ENCODE results near the gene FHOD3.

The FHOD3 gene

DNA sequence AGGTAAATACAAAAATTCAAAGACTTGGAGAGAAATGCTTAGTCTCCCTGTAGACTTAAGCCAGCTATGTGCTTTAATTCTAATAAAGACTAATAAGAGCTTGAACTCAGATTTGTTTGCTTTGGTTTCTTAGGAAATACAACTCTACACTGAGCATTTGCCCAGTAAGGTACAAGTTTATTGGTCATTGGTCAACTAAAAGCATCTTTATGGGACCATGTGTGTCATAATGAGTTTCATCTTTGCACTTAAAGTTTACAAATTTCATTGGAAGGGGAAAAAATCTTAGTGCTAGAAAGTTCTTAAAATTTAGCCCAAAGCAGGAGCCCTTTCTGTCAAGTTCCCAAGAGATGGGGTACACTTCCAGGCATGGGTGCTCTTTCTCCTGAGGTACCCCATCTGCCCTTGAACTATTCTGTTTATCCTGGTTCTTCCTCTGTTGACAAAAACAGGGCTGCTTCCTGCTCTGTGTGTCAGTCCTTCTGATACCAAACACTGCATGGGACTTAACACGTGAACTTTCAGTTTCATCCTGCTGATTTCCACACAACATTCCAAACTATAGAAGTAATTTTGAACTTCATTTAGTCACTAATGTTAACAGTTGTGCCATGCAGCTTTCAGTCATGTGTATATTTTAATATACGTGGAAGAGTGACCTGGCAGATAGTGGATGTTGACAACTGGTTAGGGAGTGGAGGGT is 331.1 kb downstream of the FHOD3 start:
- no peak for DNase-seq (ENCODE audit: low read depth)
- no peak overlapping the region for H3K4me3 ChIP-seq (ENCODE audit: low read depth, low read length)
- TF ChIP-seq, protein P1, sequence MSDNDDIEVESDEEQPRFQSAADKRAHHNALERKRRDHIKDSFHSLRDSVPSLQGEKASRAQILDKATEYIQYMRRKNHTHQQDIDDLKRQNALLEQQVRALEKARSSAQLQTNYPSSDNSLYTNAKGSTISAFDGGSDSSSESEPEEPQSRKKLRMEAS (IDR thresholded peaks at IDR 0.05; ENCODE audit: low read depth, low read length): no peak
- TF ChIP-seq POLR2A (IDR thresholded peaks at IDR 0.05; ENCODE audit: extremely low read depth, insufficient read length) (no peak), MYC (IDR thresholded peaks at IDR 0.05; ENCODE audit: low read depth, low read length) (no peak)
- TF ChIP-seq, protein P2, sequence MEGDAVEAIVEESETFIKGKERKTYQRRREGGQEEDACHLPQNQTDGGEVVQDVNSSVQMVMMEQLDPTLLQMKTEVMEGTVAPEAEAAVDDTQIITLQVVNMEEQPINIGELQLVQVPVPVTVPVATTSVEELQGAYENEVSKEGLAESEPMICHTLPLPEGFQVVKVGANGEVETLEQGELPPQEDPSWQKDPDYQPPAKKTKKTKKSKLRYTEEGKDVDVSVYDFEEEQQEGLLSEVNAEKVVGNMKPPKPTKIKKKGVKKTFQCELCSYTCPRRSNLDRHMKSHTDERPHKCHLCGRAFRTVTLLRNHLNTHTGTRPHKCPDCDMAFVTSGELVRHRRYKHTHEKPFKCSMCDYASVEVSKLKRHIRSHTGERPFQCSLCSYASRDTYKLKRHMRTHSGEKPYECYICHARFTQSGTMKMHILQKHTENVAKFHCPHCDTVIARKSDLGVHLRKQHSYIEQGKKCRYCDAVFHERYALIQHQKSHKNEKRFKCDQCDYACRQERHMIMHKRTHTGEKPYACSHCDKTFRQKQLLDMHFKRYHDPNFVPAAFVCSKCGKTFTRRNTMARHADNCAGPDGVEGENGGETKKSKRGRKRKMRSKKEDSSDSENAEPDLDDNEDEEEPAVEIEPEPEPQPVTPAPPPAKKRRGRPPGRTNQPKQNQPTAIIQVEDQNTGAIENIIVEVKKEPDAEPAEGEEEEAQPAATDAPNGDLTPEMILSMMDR (IDR thresholded peaks at IDR 0.05; ENCODE audit: low read depth, low read length): no peak

DNA sequence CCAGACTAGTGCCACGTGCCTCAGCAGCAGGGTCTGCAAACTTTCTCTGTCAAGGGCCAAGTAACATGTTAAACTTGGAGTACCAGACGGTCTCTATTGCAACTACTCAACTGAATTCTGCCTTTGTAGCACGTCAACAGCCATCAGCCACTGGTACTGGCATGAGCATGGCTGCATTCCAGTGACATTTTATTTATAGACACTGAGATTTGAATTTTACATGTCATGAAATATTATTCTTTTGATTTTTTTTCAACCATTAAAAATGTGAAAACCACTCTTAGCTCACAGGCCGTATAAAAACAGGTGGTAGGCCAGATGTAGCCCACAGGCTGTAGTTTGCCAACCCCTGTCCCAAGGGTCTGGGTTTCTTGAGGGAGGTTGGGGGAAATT is 331.6 kb downstream of the FHOD3 start:
- no peak overlapping the region for H3K4me3 ChIP-seq (ENCODE audit: low read depth, low read length)
- no peak for TF ChIP-seq MYC (IDR thresholded peaks at IDR 0.05; ENCODE audit: low read depth, low read length)
- TF ChIP-seq, protein P1 (IDR thresholded peaks at IDR 0.05; ENCODE audit: low read depth, low read length): no peak
- no peak for TF ChIP-seq POLR2A (IDR thresholded peaks at IDR 0.05; ENCODE audit: extremely low read depth, insufficient read length)
- TF ChIP-seq, protein P2 (IDR thresholded peaks at IDR 0.05; ENCODE audit: low read depth, low read length): no peak
- no peak for DNase-seq (ENCODE audit: low read depth)

GRCh38 chr18:36629836-36630235 is 332.3 kb downstream of the FHOD3 start:
- no peak overlapping the region for H3K4me3 ChIP-seq (ENCODE audit: low read depth, low read length)
- TF ChIP-seq POLR2A (IDR thresholded peaks at IDR 0.05; ENCODE audit: extremely low read depth, insufficient read length) (no peak), MYC (IDR thresholded peaks at IDR 0.05; ENCODE audit: low read depth, low read length) (no peak)
- TF ChIP-seq, protein P1 (IDR thresholded peaks at IDR 0.05; ENCODE audit: low read depth, low read length): no peak
- no peak for DNase-seq (ENCODE audit: low read depth)

- no peak overlapping the region for H3K4me3 ChIP-seq (ENCODE audit: low read depth, low read length)
- no peak for DNase-seq (ENCODE audit: low read depth)
- TF ChIP-seq, protein P1 (IDR thresholded peaks at IDR 0.05; ENCODE audit: low read depth, low read length): no peak
- TF ChIP-seq POLR2A (IDR thresholded peaks at IDR 0.05; ENCODE audit: extremely low read depth, insufficient read length): no peak
These were observed 333.4 kb downstream of the FHOD3 start for GRCh38 chr18:36630917-36631316.

DNA sequence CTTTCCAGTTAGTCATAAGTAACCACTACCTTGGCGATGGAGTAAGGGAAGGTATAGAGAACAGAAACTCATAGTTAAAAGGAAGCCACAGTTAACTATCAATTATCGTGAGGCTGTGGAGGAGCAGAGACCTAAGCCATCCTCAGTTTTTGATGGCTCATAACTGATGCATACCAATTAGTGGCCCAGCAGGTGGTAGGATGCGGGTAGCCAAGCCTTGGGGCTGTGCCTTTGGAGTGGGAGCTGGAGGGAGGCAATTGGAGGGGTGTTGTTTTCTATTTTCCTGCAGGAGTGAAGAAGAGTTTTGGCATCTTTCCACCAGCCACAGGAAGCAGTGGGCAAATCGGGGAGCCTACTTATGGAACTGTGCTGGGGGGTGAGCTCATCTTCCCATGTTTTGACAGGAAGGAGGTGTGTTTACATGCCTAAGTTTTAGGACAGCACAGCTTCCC is 336.5 kb downstream of the FHOD3 start:
- TF ChIP-seq, protein P2 (IDR thresholded peaks at IDR 0.05; ENCODE audit: low read depth, low read length): no peak
- TF ChIP-seq POLR2A (IDR thresholded peaks at IDR 0.05; ENCODE audit: extremely low read depth, insufficient read length) (no peak), MYC (IDR thresholded peaks at IDR 0.05; ENCODE audit: low read depth, low read length) (no peak)
- TF ChIP-seq, protein P1 (IDR thresholded peaks at IDR 0.05; ENCODE audit: low read depth, low read length): no peak
- H3K4me3 ChIP-seq (ENCODE audit: low read depth, low read length): no peak overlapping the region
- DNase-seq (ENCODE audit: low read depth): no peak

DNA sequence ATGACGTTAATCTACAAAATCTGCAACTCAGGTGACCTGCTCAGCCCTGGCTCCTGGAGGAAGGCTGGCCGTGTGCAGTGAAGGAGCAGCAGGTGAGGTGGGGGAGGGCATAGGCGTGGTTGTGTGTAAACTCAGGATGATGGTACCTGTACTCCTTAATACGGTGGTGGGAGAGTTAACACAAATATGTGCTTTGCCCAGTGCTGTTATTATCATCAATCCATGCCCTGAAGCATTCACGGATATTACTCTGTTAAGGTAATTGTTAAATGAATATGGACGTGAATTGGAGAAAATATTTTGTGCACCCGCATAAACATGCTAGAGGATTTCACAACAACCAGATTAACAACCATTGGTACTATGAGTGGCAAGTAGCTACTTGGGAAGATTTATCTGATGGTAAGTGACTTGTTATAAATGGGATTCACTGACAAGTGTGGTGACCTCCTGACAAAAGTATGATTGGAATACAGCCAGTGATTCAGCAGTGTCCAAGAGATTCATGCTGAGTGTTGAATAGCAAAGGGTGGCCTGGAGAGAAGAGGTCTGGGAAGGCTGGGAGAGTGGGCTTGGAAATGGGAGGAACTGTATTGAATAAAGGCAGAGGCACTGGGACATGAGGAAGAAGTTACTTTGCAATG is 337.2 kb downstream of the FHOD3 start:
- DNase-seq (ENCODE audit: low read depth): no peak
- no peak overlapping the region for H3K4me3 ChIP-seq (ENCODE audit: low read depth, low read length)
- TF ChIP-seq MYC (IDR thresholded peaks at IDR 0.05; ENCODE audit: low read depth, low read length) (no peak), POLR2A (IDR thresholded peaks at IDR 0.05; ENCODE audit: extremely low read depth, insufficient read length) (no peak)
- TF ChIP-seq, protein P2 (IDR thresholded peaks at IDR 0.05; ENCODE audit: low read depth, low read length): no peak
- TF ChIP-seq, protein P1 (IDR thresholded peaks at IDR 0.05; ENCODE audit: low read depth, low read length): no peak
